HG03135 (cell line): ENCODE measurements around the gene TENM3.

Experiments used
- ATAC-seq: cut with Tn5 transposase; IDR thresholded peaks from one replicate; pipeline ENCODE4 v1.9.1; 2021; ENCODE audit warnings: mild to moderate bottlenecking, moderate library complexity; ENCODE audit not compliant: unreplicated experiment

The TENM3 gene

DNA sequence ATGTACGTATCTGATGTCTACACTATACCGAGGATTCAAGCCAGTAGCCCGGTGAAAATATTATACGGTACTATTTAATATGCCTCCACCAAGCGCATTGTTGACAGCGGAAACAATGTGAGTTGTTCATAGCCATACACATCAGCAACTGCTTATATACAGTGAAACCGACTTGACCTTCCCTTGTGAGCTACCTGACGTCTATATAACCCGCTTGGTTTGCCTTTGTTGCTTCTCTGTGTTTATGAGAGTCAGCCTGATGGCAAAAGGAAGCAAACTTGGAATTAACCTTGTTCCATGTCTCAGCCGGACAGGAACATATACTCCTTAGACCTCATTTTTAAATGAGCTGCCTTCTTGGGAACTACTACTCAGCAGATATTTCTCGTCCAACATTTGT lies 462.2 kb downstream of the TENM3 start:
- no peak for ATAC-seq

GRCh38 chr4:182711211-182711610 lies 468.0 kb downstream of the TENM3 start:
- no peak for ATAC-seq

- ATAC-seq, result no peak
Observed at GRCh38 chr4:182715548-182715947, 472.3 kb downstream of the TENM3 start.

DNA sequence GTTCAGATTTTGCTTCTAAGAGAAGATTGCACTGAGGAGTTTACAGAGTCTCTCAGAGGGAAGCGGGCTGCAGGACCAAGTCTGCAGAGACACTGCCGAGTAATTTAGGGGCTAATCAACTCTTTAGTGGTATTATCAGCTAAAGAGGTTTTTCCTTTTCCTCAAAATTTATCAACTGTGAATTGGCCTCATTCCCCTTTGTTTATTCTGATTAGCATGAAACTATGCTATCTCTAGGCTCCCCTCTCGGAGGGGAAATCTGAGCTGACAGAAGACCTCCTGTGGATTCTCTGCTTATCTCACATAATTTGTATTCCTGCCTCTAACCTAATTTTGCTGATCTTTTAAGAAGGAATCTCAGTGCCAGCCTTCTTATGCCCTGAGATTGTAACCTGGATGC lies 473.0 kb downstream of the TENM3 start:
- ATAC-seq, result no peak

DNA sequence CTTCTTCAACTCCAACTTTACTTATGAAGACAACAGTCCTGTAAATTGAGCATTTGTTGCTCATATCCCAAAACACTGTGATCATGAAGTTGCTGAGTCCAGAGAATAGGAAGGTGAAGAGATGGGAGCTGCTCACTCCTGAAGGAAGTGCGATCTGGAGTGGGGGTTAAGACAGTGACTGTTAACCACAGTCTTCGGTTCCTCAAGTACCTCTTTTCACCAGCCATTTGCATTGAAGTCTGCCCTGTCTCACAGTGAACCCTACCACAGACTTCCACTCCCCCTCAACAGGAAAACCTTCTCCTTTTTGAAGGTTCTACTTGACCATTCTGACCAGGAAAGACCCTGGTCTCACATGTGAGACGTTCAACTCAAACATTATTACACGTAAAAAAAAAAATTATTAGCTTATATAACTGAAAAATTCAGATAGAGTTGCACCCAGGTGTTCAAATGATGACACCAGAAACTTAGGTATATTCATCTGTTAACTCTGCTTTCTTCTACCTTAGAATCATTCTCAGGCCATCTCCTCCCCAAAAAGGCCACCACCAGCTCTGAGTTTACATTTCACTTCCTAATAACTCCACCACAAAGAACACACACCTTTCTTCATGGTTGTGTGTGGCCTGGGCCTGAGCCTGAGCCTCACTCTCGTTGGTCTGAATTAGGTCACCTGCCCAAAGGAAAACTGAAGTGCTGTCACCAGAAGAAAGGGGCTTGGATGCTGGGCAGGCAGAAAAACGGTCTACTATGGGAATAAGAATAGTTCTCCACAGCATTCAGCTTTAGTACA lies 474.8 kb downstream of the TENM3 start:
- peak; percentile 70 for ATAC-seq

- ATAC-seq, result no peak
Observed at GRCh38 chr4:182724414-182724813, 481.2 kb downstream of the TENM3 start.

- no peak for ATAC-seq
Observed at GRCh38 chr4:182729516-182729915, 486.3 kb downstream of the TENM3 start.

DNA sequence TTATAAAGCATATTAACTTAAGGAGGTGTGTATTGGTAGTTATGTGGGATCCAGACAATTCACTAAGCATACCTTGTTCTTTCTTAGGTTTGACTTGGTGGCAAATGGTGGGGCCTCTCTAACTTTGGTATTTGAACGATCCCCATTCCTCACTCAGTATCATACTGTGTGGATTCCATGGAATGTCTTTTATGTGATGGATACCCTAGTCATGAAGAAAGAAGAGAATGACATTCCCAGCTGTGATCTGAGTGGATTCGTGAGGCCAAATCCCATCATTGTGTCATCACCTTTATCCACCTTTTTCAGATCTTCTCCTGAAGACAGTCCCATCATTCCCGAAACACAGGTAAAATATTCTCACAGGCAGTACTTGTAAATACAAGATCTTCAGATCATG lies 487.6 kb downstream of the TENM3 start:
- ATAC-seq, result no peak

DNA sequence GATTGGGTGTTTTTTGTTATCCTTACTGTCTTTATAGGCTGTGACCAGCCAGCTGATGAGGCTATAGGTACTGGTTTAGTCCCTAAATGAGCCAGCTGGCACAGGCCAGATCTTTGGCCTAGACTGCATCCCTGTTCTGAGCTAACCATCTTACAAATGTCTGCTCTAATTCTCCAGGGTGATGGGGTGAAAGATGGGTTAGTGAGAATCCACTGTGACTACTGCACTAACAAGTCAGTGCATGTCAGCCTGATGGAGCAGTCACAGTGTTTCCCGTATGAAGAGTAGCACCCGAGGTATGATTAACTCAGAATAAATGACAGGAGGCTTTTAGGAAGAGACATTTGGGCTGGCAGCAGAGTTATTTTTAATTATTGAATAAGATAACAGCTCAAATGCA lies 493.0 kb downstream of the TENM3 start:
- ATAC-seq, result no peak

GRCh38 chr4:182738283-182739047 lies 495.3 kb downstream of the TENM3 start:
- ATAC-seq, result no peak

- no peak for ATAC-seq
Observed at GRCh38 chr4:182740256-182740655, 497.1 kb downstream of the TENM3 start.

DNA sequence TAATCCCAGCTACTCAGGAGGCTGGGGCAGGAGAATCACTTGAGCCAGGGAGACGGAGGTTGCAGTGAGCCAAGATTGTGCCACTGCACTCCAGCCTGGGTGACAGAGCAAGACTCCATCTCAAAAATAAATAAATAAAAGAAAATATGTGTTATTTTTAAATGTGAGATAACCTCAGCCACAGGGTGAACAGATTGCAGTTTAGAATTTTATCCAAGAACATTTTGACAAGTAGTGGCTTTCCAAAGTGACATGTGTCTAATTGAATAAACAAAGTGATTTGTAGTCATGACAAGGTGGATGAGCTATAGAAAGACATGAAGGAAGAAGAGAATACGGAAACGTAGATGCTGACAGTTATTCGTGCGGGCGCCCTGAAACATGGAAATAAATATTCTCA lies 497.9 kb downstream of the TENM3 start:
- ATAC-seq, result no peak

- ATAC-seq, result no peak
Observed at GRCh38 chr4:182741914-182742313, 498.7 kb downstream of the TENM3 start.

DNA sequence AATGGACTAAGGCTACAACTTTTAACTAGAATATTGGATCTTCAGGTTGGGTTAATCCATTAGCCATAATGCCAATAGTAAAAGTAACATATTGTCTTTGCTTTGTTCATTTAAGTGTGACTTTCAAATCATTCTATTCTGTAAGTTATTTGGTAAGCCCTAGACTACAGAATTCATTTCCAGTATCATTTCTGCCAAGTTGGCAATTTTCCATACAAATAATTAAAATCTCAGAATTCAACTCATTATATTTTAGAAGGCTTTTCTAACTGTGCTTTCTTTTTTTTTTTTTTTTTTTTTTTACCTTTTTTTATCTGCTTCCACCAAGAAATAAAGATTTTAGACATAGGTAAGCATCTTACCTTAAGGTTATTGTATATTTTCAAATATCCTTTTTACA lies 500.6 kb downstream of the TENM3 start:
- ATAC-seq, result no peak

DNA sequence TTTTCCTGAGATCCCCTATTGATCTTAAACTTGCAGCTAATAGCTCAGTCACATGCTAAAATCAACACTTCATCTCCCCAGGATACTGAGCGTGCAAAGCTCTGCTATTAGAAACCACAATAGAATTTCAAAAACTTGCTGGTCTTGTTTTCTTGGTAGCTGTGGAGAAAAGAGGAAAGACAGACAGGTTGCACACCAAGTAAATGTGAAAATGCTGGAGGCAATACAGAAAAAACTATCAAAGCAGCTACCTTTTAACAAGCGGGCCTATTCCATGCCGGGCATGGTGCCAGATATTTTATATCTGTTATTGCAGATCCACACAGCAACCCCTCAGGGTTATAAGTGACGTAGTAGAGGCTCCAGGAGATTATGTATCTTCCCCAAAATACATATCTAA lies 502.0 kb downstream of the TENM3 start:
- no peak for ATAC-seq

DNA sequence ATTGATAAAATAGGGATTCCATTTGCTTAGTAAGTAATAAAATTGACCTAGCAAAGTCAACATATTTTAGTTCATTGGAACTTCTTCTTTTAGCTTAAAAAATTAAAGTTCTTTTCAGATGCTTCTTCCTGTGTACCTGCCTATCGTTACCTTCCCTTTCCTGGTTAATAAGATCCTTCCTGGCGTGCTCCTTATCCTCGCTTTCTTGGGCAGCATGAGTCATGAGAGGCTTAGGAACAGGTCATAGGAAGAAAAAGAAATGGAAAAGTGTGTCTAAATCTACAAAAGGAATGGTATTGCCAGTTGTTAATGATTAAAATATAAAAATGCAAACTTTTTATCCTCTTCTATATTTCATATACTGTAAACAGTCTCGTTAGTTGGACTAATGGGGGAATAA lies 503.7 kb downstream of the TENM3 start:
- no peak for ATAC-seq

DNA sequence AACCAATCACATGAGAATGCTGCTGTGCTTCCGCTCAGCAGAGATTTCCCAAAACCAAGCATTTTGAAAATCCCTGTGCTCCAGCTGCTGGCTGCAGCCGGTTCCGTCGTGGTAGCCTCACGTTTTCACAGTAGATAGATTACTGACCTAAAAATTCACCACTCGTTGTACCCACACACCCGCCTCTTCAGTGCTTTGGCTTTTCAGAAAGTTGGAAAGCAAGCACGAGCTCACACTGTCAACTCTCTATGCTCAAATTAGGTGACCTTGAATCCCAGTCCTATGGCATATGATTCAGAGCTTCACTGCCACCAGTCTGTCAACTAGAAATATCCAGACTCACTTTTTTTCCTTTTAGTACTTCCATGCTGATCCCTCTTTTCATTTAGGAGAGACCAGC lies 505.1 kb downstream of the TENM3 start:
- no peak for ATAC-seq

DNA sequence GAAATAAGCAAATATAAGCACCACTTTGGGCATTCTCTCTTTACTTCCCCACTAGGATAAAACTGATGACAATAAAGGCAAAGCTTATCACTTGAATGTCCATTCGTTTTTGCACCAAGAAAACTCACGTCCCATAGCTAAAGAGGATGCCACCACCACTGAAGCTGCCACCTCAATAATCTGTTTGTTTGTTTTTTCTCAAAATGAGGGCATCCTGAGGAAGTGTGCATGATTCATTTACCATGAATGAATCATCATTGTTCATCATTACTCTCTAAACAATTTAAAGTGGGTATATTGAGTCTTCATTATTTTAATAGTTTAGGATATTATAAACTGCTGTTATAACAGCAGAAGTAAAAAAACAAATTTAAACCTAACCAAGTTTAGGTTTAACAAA lies 505.7 kb downstream of the TENM3 start:
- no peak for ATAC-seq

DNA sequence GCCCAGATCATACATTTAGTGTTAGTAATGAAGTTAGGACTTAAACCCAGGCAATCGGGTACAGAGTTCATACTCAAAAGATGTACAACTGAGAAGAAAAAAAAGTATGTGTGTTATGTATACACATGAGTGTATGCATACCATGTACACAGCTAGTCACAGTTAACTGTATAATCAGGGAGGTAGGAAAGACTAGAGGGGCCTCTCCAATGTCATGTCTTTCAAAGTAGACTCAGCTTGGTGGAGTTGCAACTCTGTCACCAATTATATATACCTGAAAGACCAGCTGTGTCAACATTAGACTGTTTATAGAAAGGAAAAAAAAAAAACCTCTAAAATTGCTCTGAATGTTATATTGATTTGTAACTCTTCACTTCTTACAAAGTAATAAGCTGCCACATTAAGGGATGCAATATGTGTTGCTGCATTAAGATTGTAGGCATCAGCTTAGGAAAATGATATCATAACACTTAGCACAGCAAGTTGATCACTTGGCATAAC lies 506.5 kb downstream of the TENM3 start:
- ATAC-seq, result no peak

DNA sequence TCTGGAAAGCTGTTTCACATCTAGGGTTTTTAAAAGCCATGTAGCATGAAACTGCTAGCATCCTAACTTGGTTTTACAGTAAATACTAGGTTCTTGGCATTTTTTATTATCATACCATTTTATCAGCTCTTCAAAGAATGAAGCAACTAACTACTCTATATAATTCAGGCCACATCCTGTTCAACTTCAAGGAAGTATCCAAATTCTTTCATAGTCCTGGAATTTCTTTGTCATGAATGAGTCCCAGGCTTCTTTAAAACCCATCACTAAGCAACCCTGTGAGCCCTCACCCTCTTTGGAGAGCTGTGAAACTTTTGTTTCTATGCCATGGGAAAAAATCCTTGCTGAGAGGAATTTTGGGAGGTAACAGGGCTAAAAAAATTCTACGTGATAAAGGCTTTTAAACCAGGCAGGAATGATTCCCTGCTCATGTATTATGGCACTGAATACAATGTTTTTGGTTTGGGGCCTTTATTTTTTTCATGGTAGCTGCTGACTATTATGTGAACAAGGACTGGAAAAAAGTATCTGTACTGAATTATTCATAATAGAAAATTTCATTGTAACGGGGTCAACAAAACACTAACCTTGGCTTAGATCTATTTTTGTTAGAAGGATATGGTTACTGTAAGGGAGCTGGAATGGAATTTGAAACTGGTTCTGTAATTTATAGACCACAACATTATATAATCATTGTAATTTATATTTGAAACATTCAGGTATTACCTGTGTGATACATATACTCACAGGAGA lies 509.1 kb downstream of the TENM3 start:
- no peak for ATAC-seq

DNA sequence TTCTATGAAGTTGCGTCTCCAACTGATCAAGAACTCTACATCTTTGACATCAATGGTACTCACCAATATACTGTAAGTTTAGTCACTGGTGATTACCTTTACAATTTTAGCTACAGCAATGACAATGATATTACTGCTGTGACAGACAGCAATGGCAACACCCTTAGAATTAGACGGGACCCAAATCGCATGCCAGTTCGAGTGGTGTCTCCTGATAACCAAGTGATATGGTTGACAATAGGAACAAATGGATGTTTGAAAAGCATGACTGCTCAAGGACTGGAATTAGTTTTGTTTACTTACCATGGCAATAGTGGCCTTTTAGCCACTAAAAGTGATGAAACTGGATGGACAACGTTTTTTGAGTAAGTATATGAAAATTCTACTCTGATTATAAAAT lies 511.7 kb downstream of the TENM3 start:
- no peak for ATAC-seq
